COLO668 (cell line): ENCODE results near the gene RNF220.
A peak's percentile ranks its signal among the peaks of the same experiment; 100 is the strongest.
"Not testable (repeated sequence)": the region's sequence is repeated elsewhere in the genome, so short reads cannot be mapped to it uniquely, and the experiment has no call there.

Experiments used
- DNase-seq: peaks from one replicate; lab custom pipeline; 2025; ENCODE audit not compliant: unreplicated experiment; lab: John Stamatoyannopoulos, UW

Gene RNF220

DNA sequence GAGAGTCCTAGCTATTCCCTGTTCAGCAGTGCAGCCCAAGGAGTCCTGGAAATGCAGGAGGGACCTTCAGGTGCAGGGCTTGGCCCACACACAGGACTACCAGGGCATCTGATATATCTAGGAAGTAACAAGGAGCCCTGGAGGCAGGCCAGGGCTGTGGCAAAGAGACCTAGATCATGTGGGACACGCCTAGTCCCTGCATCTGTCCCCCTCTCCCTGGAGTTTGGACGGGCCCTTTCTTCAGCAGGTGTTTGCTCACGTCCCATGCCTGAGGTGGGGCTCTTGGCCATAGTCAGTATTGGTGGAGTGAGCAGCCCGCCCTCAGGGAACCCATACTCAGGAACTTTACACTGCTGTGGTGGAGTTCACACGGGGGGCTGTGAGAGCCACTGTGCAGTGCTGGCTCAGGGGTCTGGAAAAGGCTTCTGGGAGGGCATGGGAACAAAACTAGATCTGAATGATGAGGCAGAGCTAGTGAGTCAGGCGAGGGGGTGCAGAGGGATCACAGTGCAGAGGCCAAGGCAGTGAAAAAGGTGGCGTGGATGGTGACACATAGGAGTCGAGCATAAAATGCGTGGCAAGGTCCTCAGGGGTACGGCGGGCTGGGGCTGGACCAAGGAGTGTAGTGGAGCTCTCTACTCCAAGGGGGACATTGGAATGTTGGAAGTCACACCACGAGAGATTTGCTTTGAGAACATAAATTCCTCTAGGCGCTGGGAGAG lies 243.6 kb downstream of the RNF220 start:
- DNase-seq, result no peak

- no peak for DNase-seq
Observed at GRCh38 chr1:44649788-44650158, 244.7 kb downstream of the RNF220 start.

DNA sequence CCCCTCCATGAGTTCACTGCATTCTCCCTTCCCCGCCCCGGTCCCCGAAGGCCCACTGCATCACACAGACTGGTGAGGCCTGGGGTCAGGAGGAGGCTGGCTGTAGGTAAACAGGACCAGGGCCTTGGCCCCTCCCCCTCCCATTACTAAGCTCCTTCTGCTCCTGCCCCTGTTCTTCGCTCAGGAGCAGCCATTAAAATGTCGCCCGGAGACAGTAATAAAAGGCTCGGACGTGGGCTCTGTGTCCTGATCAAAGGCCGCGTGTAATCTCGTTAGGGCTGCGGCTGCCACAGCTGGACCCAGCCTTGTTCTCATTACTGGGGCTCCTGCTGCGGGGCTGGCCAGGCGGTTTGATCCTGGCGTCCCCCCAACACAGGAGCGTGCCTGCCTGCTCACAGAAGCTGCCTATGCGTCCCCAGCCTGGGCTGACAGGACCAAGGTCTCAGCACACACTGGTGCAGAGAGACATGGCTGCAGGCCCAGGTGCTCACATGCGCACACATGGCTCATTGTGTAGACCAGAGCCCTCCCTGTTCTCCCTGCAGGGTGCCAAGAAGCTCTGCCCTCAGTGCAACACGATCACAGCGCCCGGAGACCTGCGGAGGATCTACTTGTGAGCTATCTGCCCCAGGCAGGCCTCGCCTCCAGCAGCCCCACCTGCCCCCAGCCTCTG lies 245.2 kb downstream of the RNF220 start:
- peak; percentile 37 for DNase-seq

DNA sequence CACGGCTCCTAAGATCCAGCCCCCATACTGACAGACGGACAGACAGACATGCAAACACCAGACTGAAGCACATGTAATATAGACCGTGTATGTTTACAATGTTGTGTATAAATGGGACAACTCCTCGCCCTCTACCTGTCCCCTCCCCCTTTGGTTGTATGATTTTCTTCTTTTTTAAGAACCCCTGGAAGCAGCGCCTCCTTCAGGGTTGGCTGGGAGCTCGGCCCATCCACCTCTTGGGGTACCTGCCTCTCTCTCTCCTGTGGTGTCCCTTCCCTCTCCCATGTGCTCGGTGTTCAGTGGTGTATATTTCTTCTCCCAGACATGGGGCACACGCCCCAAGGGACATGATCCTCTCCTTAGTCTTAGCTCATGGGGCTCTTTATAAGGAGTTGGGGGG lies 246.0 kb downstream of the RNF220 start:
- no peak for DNase-seq

DNA sequence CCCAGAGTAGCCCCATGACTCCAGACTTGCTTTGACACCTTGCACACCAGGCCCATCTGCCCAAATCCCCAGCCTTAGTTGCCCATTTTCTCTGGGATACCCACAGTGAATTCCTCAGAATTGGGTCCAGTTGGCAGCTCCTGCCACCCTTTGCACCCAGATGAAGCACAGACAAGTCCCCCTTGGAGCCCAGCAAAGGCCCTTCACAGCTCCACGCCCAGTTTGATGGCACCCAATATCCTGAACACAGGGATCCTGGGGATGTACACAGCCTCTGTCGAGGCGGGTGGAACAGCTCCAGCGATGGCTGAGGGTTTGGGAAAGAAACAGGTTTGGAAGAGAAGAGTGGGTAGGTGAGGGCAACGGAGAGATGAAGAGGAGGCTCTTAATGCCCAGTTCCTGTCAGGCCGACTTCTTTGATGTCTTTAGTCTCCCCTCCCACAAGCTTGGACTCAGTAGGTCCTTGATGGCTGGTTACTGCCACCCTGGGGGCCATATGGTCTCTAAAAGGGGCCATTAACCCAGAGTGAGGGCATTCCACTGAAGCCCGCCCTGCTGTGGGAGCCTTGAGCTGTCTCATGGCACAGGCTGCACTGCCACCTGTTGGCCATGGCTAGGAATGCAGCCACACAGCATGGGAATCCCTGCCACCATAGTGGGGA lies 247.5 kb downstream of the RNF220 start:
- DNase-seq, result peak; percentile 90

DNA sequence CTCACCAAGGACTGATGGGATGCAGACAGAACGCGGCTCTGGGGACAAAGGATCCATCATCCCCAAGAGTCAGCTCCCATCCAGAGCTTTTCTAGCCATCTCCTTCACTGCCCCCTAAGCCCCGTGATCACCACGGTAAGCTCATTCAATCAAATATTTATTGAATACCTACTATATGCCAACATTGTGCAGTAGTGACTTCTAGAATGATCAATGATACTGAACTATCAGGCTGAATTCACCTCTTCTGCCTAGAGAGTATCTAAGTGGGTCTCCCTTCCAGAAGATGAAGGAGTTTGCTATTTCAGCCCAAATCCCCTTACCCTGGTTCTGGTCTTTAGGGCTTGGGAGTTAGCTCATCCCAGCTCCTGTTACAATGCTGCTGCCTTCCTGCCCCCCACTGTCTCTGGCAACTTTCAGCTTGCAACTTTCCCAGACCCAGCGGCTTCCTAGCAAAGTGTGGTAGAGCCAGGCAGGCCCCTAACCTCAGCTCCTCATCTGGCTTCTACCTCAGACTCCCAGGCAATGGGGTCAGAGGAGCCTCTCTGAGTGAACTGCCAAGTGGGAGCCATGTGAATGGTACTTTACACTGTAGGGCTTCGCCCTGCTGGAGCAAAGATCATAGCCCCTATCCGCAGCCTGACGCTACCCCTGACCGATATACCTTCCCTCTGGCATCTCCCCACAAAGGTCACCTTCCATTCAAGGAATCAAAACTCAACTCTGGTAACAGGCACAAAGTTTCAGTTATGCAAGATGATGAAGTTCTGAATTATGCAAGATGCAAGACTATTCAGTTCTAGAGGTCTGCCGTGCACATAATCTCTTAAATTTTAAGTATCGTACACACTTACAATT lies 248.3 kb downstream of the RNF220 start:
- no peak for DNase-seq

- DNase-seq, result no peak
Observed at GRCh38 chr1:44654621-44655187, 249.6 kb downstream of the RNF220 start.

GRCh38 chr1:44655609-44656008 lies 250.6 kb downstream of the RNF220 start:
- DNase-seq, result peak; percentile 58

GRCh38 chr1:44659566-44659965 lies 254.5 kb downstream of the RNF220 start:
- DNase-seq, result no peak

DNA sequence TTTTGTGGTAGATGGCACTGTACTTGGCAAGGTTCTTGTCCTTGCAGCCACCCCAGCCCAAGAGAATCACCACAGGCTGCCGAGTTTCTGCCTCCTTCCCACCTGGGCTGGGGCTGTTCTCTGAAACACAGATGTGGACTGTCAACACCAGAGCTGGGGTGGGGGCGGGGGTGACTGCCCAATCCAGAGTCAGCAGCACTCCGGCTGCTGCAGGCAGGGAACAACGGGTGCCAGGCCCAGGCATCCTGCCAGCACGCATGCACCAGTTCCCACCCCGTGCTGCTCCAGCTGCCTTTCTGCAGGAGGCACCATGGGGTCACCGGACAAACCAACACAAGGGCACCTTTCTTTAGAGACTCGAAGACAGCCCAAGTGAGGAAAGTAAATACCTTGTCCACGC lies 255.1 kb downstream of the RNF220 start:
- peak; percentile 84 for DNase-seq

GRCh38 chr1:44661781-44662682 lies 257.0 kb downstream of the RNF220 start:
- DNase-seq, result peak; percentile 79

- no peak for DNase-seq
Observed at GRCh38 chr1:44662683-44663030, 257.6 kb downstream of the RNF220 start.

- no peak for DNase-seq
Observed at GRCh38 chr1:44663417-44663816, 258.4 kb downstream of the RNF220 start.

DNA sequence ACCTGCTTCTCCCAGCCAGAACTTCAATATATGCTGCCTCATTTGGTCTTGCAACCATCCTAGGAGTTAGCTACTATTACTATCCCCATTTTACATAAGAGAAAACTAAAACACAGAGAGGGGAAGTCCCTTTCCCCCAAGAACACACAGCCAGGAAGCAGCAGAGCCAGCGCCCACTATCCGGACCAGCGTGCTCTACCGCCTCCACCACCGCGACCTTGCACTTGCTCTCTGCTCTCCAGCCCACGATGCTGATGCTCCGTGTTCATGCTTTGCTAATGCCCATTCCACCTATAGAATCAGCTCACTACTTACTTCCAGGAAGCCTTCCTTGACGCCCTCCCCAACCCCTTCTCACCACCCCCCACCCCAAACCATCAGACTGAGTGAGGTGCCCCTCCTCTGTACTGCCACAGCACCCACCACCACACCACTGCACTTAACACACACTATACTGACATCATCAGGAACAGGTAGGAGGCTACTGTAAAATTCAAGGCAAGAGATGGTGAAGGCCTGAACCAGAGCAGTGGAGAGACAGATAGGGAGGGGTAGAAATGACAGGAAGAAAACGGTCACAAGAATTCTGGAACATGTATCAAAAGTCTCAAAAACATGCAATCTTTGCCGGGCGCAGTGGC lies 259.8 kb downstream of the RNF220 start:
- DNase-seq, result no peak

GRCh38 chr1:44666719-44667118 lies 261.7 kb downstream of the RNF220 start:
- DNase-seq, result not testable (repeated sequence)

DNA sequence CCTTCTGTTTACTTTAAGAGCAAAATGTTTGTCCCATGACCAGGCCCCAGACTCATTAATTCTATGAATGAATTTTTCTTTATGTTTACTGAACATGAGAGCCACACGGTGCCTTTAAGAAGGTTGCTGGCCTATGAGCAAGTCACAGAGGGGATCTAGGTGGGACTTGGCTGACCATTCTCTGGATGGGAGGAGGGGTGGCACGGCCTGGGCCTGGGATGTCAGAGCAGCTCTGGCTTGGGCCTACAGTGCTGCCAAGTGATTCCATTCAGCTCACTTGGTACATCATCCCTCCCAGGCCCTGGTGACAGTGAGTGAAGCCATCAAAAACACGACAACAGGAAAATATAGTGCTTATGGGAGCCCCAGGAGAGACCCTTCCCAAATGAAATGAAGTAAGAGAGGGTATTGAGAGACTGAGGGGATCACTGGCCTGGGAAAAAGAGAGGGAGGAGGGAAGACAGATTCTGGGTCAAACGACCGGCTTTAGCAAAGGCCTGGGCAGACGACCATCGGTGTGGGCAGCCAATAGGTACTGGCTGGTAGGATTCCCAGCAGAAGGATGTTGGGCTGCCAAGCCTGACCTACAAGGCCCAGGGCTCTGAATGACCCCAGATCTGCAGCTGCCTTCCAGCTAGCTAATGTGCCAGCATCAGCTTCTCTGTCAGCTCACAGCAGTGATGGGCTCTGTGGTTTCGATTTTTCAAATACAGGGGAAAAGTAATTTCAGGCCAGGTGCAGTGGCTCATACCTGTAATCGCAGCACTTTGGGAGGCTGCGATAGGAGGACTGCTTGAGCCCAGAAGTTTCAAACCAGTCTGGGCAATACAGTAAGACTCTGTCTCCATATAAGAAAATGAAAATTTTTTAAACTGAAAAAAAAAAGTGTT lies 265.9 kb downstream of the RNF220 start:
- DNase-seq, result no peak

GRCh38 chr1:44672254-44672955 lies 267.4 kb downstream of the RNF220 start:
- peak; percentile 67 for DNase-seq
